GM18909 (cell line): ENCODE measurements around the gene CNGA1.

Source experiments
- ATAC-seq: cut with Tn5 transposase; IDR thresholded peaks from one replicate; pipeline ENCODE4 v1.9.1; 2021; ENCODE audit warnings: mild to moderate bottlenecking; ENCODE audit not compliant: unreplicated experiment, poor library complexity

The CNGA1 gene

GRCh38 chr4:47914220-47914925, 102.1 kb downstream of the CNGA1 start, which contains the start of gene NFXL1:
Gene NFXL1, minus strand, starts transcription at chr4:47914583. Its CDS starts 380 bp downstream, at chr4:47914203.
- peak; percentile 98 for ATAC-seq

GRCh38 chr4:47913861-47914219, 102.6 kb downstream of the CNGA1 start:
- ATAC-seq: peak; percentile 22

GRCh38 chr4:47913330-47913729, 103.2 kb downstream of the CNGA1 start:
- no peak for ATAC-seq

- no peak for ATAC-seq
These were observed 109.3 kb downstream of the CNGA1 start for GRCh38 chr4:47907089-47907646.

- no peak for ATAC-seq
These were observed 116.8 kb downstream of the CNGA1 start for GRCh38 chr4:47899639-47900038.

GRCh38 chr4:47891928-47892327, 124.6 kb downstream of the CNGA1 start:
- ATAC-seq: no peak
